AG09309 (cell line): ENCODE data around the gene ANKRD10.

ENCODE experiments used
- DNase-seq: peaks from one replicate; pipeline ENCODE4 v3.0.0-alpha.2; 2010; ENCODE audit warnings: low read depth
- H3K4me3 ChIP-seq: 2 replicates; pipeline ENCODE4 v1.5.1; 2011; ENCODE audit warnings: mild to moderate bottlenecking, low read depth, low read length, moderate library complexity; ENCODE audit not compliant: control insufficient read depth
- TF ChIP-seq, protein P1 (sequence below): IDR thresholded peaks from 2 replicates; pipeline ENCODE4 v1.5.1; 2011; ENCODE audit warnings: mild to moderate bottlenecking, low read depth, low read length, inconsistent platforms; ENCODE audit not compliant: insufficient read depth, control insufficient read depth; ENCODE audit errors: missing control alignments

Gene ANKRD10

DNA sequence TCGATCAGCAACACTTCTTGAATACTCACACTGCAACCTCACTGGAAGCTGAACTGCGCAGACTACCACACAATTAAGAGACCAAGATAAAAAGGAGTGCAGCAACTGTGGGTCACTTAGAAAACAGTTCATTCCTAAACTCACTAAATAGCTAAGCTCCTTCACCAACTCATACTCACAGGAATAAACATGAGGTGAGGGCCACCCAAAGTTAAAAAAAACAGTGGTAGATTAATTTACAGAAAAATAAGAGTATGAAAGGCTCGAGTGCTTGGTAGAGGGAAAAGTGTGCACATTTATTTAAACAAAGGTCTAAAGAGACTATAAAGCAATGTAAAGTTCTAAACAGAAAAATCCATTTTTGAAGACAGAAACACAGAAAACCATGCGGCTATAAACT, 7.6 kb downstream of the ANKRD10 start:
- TF ChIP-seq, protein P1, sequence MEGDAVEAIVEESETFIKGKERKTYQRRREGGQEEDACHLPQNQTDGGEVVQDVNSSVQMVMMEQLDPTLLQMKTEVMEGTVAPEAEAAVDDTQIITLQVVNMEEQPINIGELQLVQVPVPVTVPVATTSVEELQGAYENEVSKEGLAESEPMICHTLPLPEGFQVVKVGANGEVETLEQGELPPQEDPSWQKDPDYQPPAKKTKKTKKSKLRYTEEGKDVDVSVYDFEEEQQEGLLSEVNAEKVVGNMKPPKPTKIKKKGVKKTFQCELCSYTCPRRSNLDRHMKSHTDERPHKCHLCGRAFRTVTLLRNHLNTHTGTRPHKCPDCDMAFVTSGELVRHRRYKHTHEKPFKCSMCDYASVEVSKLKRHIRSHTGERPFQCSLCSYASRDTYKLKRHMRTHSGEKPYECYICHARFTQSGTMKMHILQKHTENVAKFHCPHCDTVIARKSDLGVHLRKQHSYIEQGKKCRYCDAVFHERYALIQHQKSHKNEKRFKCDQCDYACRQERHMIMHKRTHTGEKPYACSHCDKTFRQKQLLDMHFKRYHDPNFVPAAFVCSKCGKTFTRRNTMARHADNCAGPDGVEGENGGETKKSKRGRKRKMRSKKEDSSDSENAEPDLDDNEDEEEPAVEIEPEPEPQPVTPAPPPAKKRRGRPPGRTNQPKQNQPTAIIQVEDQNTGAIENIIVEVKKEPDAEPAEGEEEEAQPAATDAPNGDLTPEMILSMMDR = no peak
- no peak overlapping the region for H3K4me3 ChIP-seq
- no peak for DNase-seq

- H3K4me3 ChIP-seq = no peak overlapping the region
- TF ChIP-seq, protein P1 = no peak
- DNase-seq = no peak
These were observed 10.1 kb downstream of the ANKRD10 start for GRCh38 chr13:110904748-110905147.

- no peak for DNase-seq
- TF ChIP-seq, protein P1 = no peak
- H3K4me3 ChIP-seq = no peak overlapping the region
These were observed 12.5 kb downstream of the ANKRD10 start for GRCh38 chr13:110902370-110902769.

GRCh38 chr13:110897521-110897920, 17.3 kb downstream of the ANKRD10 start:
- H3K4me3 ChIP-seq = no peak overlapping the region
- no peak for DNase-seq
- TF ChIP-seq, protein P1 = no peak

- H3K4me3 ChIP-seq = no peak overlapping the region
- TF ChIP-seq, protein P1 = no peak
- no peak for DNase-seq
These were observed 17.9 kb downstream of the ANKRD10 start for GRCh38 chr13:110897014-110897413.

GRCh38 chr13:110894086-110894485, 20.8 kb downstream of the ANKRD10 start:
- no peak overlapping the region for H3K4me3 ChIP-seq
- DNase-seq = no peak
- TF ChIP-seq, protein P1 = no peak

DNA sequence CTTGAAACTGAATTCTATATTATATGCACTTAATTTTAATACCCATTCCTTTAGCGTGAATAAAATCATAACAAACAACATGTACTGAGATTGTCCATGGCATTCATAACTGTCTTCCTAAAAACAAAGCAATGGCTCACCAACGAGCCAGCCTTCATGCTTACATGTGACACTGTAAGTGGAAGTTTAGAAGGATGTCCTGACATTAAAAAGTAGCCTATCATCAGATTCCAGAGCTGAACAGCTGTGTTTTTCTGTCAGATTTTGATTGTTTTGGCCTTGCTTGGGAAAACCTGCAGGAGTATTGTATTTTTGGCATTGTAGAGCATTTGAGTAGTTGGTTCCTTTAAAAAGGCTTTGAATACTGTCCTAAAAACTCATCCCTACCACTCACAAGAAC, 21.3 kb downstream of the ANKRD10 start:
- H3K4me3 ChIP-seq = no peak overlapping the region
- TF ChIP-seq, protein P1 = no peak
- DNase-seq = no peak
